SK-N-MC (cell line): ENCODE results near the gene ZNF467.

Experiments used
- DNase-seq: peaks from one replicate; pipeline ENCODE4 v3.0.0-alpha.2; 2011; ENCODE audit warnings: low read depth, low spot score
- H3K27ac ChIP-seq: fragments of 200-600 bp; sonication (generic); 2 replicates; pipeline ENCODE4 v1.5.1; 2016; ENCODE audit warnings: mixed run types
- H3K36me3 ChIP-seq: fragments of 200-600 bp; sonication (generic); 2 replicates; pipeline ENCODE4 v1.6.1; 2017; ENCODE audit warnings: antibody characterized with exemption, low read length, mixed read lengths; ENCODE audit not compliant: insufficient read depth
- H3K4me3 ChIP-seq: fragments of 200-600 bp; sonication (generic); 2 replicates; pipeline ENCODE4 v1.5.1; 2016
- H3K9ac ChIP-seq: fragments of 200-600 bp; sonication (generic); 2 replicates; pipeline ENCODE4 v1.8.0; 2017; ENCODE audit warnings: mixed run types, mixed read lengths; ENCODE audit not compliant: insufficient read length
- H3K9me3 ChIP-seq: fragments of 200-600 bp; sonication (generic); 2 replicates; pipeline ENCODE4 v1.6.1; 2017; ENCODE audit warnings: low read depth, mild to moderate bottlenecking, antibody characterized with exemption, low read length, moderate library complexity, mixed read lengths
- EZH2 ChIP-seq: fragments of 200-600 bp; sonication (generic); IDR thresholded peaks from one replicate; pipeline ENCODE4 v1.6.1; 2017; ENCODE audit warnings: antibody characterized with exemption
- FOXP2 ChIP-seq: optimal IDR thresholded peaks from 2 replicates; pipeline ENCODE3; 2011; ENCODE audit warnings: mild to moderate bottlenecking, moderate library complexity; ENCODE audit not compliant: insufficient read depth; ENCODE audit errors: extremely low read length, control extremely low read depth
- POLR2AphosphoS5 ChIP-seq: IDR thresholded peaks from 2 replicates; pipeline ENCODE4 v1.6.1; 2012; ENCODE audit warnings: mild to moderate bottlenecking, low read depth, low read length, borderline replicate concordance

The ZNF467 gene

GRCh38 chr7:149800169-149800555 lies 26.8 kb upstream of the ZNF467 start:
- Histone ChIP-seq H3K9ac (no peak overlapping the region), H3K36me3 (no peaks in the 10 kb centered on the region), H3K27ac (no peak overlapping the region), H3K4me3 (no peak overlapping the region), H3K9me3 (no peaks in the 10 kb centered on the region)
- DNase-seq = no peak
- TF ChIP-seq POLR2AphosphoS5 (no peak), FOXP2 (no peak), EZH2 (no peak)

- Histone ChIP-seq H3K4me3 (no peak overlapping the region), H3K9ac (no peak overlapping the region), H3K27ac (no peak overlapping the region), H3K9me3 (no peaks in the 10 kb centered on the region), H3K36me3 (no peaks in the 10 kb centered on the region)
- DNase-seq = no peak
- TF ChIP-seq FOXP2 (no peak), POLR2AphosphoS5 (no peak), EZH2 (no peak)
Measured at GRCh38 chr7:149799397-149800168, 26.2 kb upstream of the ZNF467 start.

GRCh38 chr7:149797771-149798170 lies 24.4 kb upstream of the ZNF467 start:
- H3K4me3 ChIP-seq = no peak overlapping the region
- no peaks in the 10 kb centered on the region for H3K9me3 ChIP-seq
- no peaks in the 10 kb centered on the region for H3K36me3 ChIP-seq
- no peak overlapping the region for H3K9ac ChIP-seq
- H3K27ac ChIP-seq = no peak overlapping the region
- no peak for TF ChIP-seq EZH2
- no peak for TF ChIP-seq POLR2AphosphoS5
- no peak for TF ChIP-seq FOXP2
- DNase-seq = no peak

- Histone ChIP-seq H3K36me3 (no peaks in the 10 kb centered on the region), H3K9me3 (no peaks in the 10 kb centered on the region), H3K9ac (no peak overlapping the region), H3K27ac (no peak overlapping the region), H3K4me3 (no peak overlapping the region)
- no peak for TF ChIP-seq FOXP2
- TF ChIP-seq POLR2AphosphoS5 = no peak
- TF ChIP-seq EZH2 = no peak
- DNase-seq = no peak
Measured at GRCh38 chr7:149796287-149796860, 23.0 kb upstream of the ZNF467 start.

- H3K4me3 ChIP-seq = no peak overlapping the region
- no peak overlapping the region for H3K9ac ChIP-seq
- no peak for TF ChIP-seq FOXP2
- TF ChIP-seq POLR2AphosphoS5 = no peak
- no peak for TF ChIP-seq EZH2
- DNase-seq = no peak
- H3K36me3 ChIP-seq = no peaks in the 10 kb centered on the region
- H3K9me3 ChIP-seq = no peaks in the 10 kb centered on the region
- H3K27ac ChIP-seq = no peak overlapping the region
Measured at GRCh38 chr7:149795126-149795525, 21.7 kb upstream of the ZNF467 start.

- no peak overlapping the region for H3K27ac ChIP-seq
- H3K9me3 ChIP-seq = no peaks in the 10 kb centered on the region
- H3K36me3 ChIP-seq = no peaks in the 10 kb centered on the region
- no peak for TF ChIP-seq EZH2
- TF ChIP-seq POLR2AphosphoS5 = no peak
- no peak for TF ChIP-seq FOXP2
- no peak overlapping the region for H3K9ac ChIP-seq
- DNase-seq = no peak
- no peak overlapping the region for H3K4me3 ChIP-seq
Measured at GRCh38 chr7:149794661-149795060, 21.3 kb upstream of the ZNF467 start.

GRCh38 chr7:149793261-149793660 lies 19.9 kb upstream of the ZNF467 start:
- Histone ChIP-seq H3K27ac (no peak overlapping the region), H3K9me3 (no peaks in the 10 kb centered on the region), H3K9ac (no peak overlapping the region), H3K36me3 (no peaks in the 10 kb centered on the region), H3K4me3 (no peak overlapping the region)
- no peak for TF ChIP-seq POLR2AphosphoS5
- TF ChIP-seq EZH2 = no peak
- no peak for TF ChIP-seq FOXP2
- no peak for DNase-seq

GRCh38 chr7:149792220-149792595 lies 18.8 kb upstream of the ZNF467 start:
- no peak overlapping the region for H3K9ac ChIP-seq
- no peak for DNase-seq
- no peaks in the 10 kb centered on the region for H3K36me3 ChIP-seq
- no peak overlapping the region for H3K27ac ChIP-seq
- H3K4me3 ChIP-seq = no peak overlapping the region
- TF ChIP-seq POLR2AphosphoS5 (no peak), FOXP2 (no peak), EZH2 (no peak)
- no peaks in the 10 kb centered on the region for H3K9me3 ChIP-seq
